Transverse colon (tissue), 4 donors: Measurements from ENCODE around the gene RHOT2. TPM values are rescaled to one million over a fixed set of nuclear protein-coding genes. Genes with fewer than 3 reads are reported as not detected.

ENCODE experiments used
- DNase-seq: peaks from one replicate; pipeline ENCODE4 v3.0.0-alpha.2; 2019
- H3K27ac ChIP-seq, 4 donors: fragments of 200-600 bp; sonication (generic); 2 replicates each; pipeline ENCODE4 v1.5.1; 2016 to 2018; ENCODE audit warnings: inconsistent platforms in 4 of 4
- H3K27me3 ChIP-seq: fragments of 200-600 bp; sonication (generic); 2 replicates; pipeline ENCODE4 v1.5.1; 2017; ENCODE audit warnings: inconsistent platforms
- H3K36me3 ChIP-seq, 4 donors: fragments of 200-600 bp; sonication (generic); 2 replicates each; pipeline ENCODE4 v1.5.1; 2017 to 2019; ENCODE audit warnings: inconsistent platforms in 4 of 4
- H3K4me1 ChIP-seq, 4 donors: fragments of 200-600 bp; sonication (generic); 2 replicates each; pipeline ENCODE4 v1.5.1; 2017 to 2020; ENCODE audit warnings: inconsistent platforms in 4 of 4
- H3K4me3 ChIP-seq, 4 donors: fragments of 200-600 bp; sonication (generic); 1 replicate in 1 of 4; 2 replicates in 3 of 4; pipeline versions ENCODE4 v1.5.1 to v1.6.1; 2017 to 2019; ENCODE audit warnings: inconsistent platforms in 4 of 4
- H3K9me3 ChIP-seq, 2 donors: fragments of 200-600 bp; sonication (generic); 2 replicates each; pipeline ENCODE4 v1.5.1; 2017 to 2019; ENCODE audit warnings: inconsistent platforms in 2 of 2
- EP300 ChIP-seq: sonication (generic); formaldehyde crosslinking; IDR thresholded peaks from one replicate; pipeline ENCODE4 v1.6.1; 2017; ENCODE audit warnings: antibody characterized with exemption, low read depth
- POLR2A ChIP-seq: fragments of 450-650 bp; IDR thresholded peaks from one replicate; pipeline ENCODE4 v1.6.1; 2016; ENCODE audit warnings: antibody characterized with exemption, mild to moderate bottlenecking, moderate library complexity
- POLR2AphosphoS5 ChIP-seq, 3 donors: sonication (generic); formaldehyde crosslinking; IDR thresholded peaks; one replicate each; pipeline ENCODE4 v1.6.1; 2016; ENCODE audit warnings: antibody characterized with exemption in 3 of 3
- WGBS, 2 donors: methylation state at CpG; one replicate each; pipeline ENCODE4 v1.1.5; 2018; ENCODE audit warnings: low coverage in 1 of 2; 5-methylcytosine and 5-hydroxymethylcytosine counted together
- in situ Hi-C, 4 donors: fragments of 200-750 bp; cut with MboI; loops; one replicate each; pipeline versions ENCODE4 v1.15.0 to v1.15.1; 2017; ENCODE audit warnings: low sequenced_read_pairs in 3 of 4, low pct_ligation_motif_present in 1 of 4, low pct_unique_long_range_greater_than_20kb in 1 of 4
- intact Hi-C: fragments of 100-400 bp; cut with DNase I; formaldehyde crosslinking; loops from one replicate; pipeline ENCODE4 v1.15.1; 2023; ENCODE audit warnings: low total_unique reads
- total RNA-seq, 4 donors: library from RNA; depleted of rRNA; stranded (reverse); fragments of >200 nt; gene quantifications; one replicate each; pipeline ENCODE4 v1.1.0, GENCODE V29; 2016
- TF ChIP-seq, protein P1 (sequence below), 5 experiments: fragments of 200-600 bp in 3 of 5; fragments of 450-650 bp in 2 of 5; sonication (generic) in 3 of 5; IDR thresholded peaks; 1 replicate in 2 of 5; 2 replicates in 3 of 5; pipeline ENCODE4 v1.5.1; 2016 to 2017; ENCODE audit warnings: antibody characterized with exemption in 5 of 5, inconsistent platforms in 3 of 5, mild to moderate bottlenecking in 2 of 5, moderate library complexity in 1 of 5

RHOT2 gene
- total RNA-seq, 4 donors from 2014 or later = 133 to 386 (median 259) TPM

DNA sequence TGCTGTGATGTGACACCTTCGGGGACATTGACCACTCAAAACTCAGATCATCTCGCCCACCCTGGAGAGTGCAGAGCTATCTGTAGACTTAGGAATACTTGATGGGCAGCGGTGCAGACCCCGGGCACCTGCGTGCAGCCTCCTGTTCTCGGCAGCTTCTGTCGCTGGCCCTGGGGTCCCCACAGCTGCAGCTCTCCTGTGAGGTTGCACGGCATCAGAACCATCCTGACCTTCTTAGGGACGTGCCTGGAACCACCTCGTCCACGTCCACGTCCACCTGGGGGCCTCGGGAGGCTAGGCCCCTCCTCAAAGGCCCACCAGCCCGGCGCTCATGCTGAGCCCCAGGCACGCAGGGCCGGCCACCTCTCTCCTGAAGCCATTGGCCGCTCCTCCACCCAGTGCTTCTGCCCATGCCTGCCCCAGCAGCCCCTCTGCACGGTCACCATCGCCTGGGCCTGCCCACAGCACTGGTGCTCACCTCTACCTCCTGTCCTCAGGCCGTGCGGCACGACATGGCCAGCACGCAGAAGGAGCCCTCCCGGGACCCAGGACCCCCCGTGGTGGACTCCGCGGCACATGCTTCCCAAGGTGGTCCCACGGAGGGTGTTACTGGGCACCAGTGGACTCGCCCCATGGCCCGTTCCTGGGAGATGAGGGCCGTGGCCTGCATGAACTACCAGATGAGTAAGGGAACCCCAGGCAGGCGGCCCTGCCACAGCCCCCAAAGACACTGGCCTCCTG, 39.4 kb upstream of the RHOT2 start:
- no peaks in the 10 kb centered on the region for H3K27me3 ChIP-seq
- WGBS, 2 donors = 89% methylated on average over 29 of the region's 33 CpGs; no CpG with 5 or more reads in 1 of the 2 donors
- H3K4me3 ChIP-seq = no peak overlapping the region
- intact Hi-C loops = no loop called here
- H3K9me3 ChIP-seq = no peaks in the 10 kb centered on the region
- no peaks in the 10 kb centered on the region for H3K36me3 ChIP-seq
- H3K27ac ChIP-seq = no peak overlapping the region
- H3K4me1 ChIP-seq = peaks cover 0 to 14% (median 12%) of the 10 kb centered on the region in 4 donors
- DNase-seq = no peak
- TF ChIP-seq, protein P1, sequence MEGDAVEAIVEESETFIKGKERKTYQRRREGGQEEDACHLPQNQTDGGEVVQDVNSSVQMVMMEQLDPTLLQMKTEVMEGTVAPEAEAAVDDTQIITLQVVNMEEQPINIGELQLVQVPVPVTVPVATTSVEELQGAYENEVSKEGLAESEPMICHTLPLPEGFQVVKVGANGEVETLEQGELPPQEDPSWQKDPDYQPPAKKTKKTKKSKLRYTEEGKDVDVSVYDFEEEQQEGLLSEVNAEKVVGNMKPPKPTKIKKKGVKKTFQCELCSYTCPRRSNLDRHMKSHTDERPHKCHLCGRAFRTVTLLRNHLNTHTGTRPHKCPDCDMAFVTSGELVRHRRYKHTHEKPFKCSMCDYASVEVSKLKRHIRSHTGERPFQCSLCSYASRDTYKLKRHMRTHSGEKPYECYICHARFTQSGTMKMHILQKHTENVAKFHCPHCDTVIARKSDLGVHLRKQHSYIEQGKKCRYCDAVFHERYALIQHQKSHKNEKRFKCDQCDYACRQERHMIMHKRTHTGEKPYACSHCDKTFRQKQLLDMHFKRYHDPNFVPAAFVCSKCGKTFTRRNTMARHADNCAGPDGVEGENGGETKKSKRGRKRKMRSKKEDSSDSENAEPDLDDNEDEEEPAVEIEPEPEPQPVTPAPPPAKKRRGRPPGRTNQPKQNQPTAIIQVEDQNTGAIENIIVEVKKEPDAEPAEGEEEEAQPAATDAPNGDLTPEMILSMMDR (IDR thresholded peaks at IDR 0.05) = no peak
- TF ChIP-seq EP300 (no peak), POLR2AphosphoS5 (IDR thresholded peaks at IDR 0.05) (no peak), POLR2A (no peak)
- in situ Hi-C loops = no loop called here

DNA sequence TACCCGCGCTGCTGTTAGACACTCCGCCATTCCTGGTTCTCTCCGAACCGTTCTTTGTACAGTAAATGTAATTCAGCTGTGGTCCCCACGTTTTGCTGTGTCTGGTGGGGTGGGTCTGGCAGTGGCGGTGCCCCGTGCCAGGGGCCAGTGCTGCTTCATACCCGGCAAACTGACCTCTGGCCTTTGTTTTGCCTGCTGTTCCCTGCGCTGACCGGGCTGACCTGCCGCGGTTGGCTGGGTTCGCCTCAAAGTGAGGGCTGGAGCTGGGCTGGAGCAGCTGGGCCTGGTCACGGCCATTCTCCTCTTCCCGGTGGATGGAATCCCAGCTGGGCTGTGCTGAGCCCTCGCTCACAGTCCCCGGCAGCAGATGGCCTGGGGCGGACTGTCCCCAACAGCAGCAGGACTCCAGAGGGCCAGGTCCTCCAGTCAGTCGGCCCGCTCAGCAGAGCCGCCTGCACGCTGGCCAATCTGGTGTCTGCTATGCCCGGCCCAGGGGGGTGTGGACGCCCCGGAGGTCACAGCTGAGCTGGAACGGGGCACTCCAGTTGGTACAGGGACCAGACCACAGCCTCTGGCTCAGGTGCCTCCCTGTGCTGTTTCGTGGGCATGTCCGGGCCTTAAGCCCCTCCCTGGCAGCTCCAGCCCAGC, 38.6 kb upstream of the RHOT2 start:
- 84% methylated on average over 17 of the region's 29 CpGs; no CpG with 5 or more reads in 1 of the 2 donors for WGBS, 2 donors
- no peaks in the 10 kb centered on the region for H3K9me3 ChIP-seq
- no peak overlapping the region for H3K27ac ChIP-seq
- no peak for TF ChIP-seq POLR2A
- intact Hi-C loops = no loop called here
- peaks cover 0 to 14% (median 12%) of the 10 kb centered on the region in 4 donors for H3K4me1 ChIP-seq
- no peaks in the 10 kb centered on the region for H3K36me3 ChIP-seq
- H3K4me3 ChIP-seq = no peak overlapping the region
- DNase-seq = no peak
- in situ Hi-C loops = no loop called here
- no peaks in the 10 kb centered on the region for H3K27me3 ChIP-seq

- Histone ChIP-seq H3K27me3 (no peaks in the 10 kb centered on the region), H3K27ac (no peak overlapping the region), H3K4me1 (peaks cover under 1 to 14% (median 13%) of the 10 kb centered on the region in 4 donors), H3K36me3 (no peaks in the 10 kb centered on the region), H3K4me3 (no peak overlapping the region), H3K9me3 (no peaks in the 10 kb centered on the region)
- no peak for DNase-seq
- intact Hi-C loops (loop anchor here (2.0 kb wide), 1 partner anchor 35 kb away; no protein-coding TSS in a partner anchor), in situ Hi-C loops (no loop called here)
- 60% methylated on average over 10 of the region's 11 CpGs; no CpG with 5 or more reads in 1 of the 2 donors for WGBS, 2 donors
- TF ChIP-seq POLR2AphosphoS5 (IDR thresholded peaks at IDR 0.05) (no peak), POLR2A (no peak), EP300 (no peak)
- TF ChIP-seq, protein P1 (IDR thresholded peaks at IDR 0.05) = no peak
Observed at GRCh38 chr16:629833-630248, 38.1 kb upstream of the RHOT2 start.

DNA sequence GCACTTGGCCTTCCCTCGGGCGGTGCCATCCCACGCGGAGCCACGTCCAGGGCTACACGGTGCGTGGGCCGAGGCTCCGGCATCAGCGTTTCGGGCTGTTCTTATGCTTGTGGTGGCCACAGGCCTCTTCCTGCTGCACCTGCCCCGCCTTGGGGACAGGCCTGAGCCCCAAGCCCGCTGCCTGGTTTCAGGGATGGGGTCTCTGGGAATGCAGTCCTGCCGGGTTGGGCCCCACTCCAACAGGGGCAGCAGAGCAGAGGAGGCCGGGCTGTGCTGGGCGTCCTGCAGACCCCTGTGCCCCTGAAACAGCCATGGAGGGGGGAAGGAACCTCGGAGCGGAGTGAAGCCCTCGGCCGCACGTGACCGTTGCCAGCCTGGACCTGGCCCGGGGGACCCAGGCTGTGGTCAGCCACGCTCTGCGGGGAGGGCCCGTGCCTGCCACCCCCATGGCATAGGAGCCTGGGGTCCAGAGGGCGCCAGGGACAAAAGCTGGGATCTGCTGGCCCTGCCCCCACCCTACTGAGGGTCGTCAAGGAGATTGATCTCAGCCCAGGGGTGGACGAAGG, 37.6 kb upstream of the RHOT2 start:
- in situ Hi-C loops (no loop called here), intact Hi-C loops (loop anchor here (2.0 kb wide), 1 partner anchor 36 kb away; no protein-coding TSS in a partner anchor)
- Histone ChIP-seq H3K27ac (no peak overlapping the region), H3K4me1 (peaks cover 5 to 19% (median 18%) of the 10 kb centered on the region in 4 donors), H3K27me3 (no peaks in the 10 kb centered on the region), H3K9me3 (no peaks in the 10 kb centered on the region), H3K4me3 (no peak overlapping the region), H3K36me3 (no peaks in the 10 kb centered on the region)
- DNase-seq = no peak
- TF ChIP-seq, protein P1 (IDR thresholded peaks at IDR 0.05) = no peak
- TF ChIP-seq EP300 (no peak), POLR2A (no peak), POLR2AphosphoS5 (IDR thresholded peaks at IDR 0.05) (no peak)
- 57% methylated on average over 17 of the region's 29 CpGs; no CpG with 5 or more reads in 1 of the 2 donors for WGBS, 2 donors
